Sigmoid colon (tissue), 4 donors: ENCODE measurements around the gene CCDC148.

Experiments used
- CTCF ChIP-seq, 4 experiments: fragments of 450-650 bp in 3 of 4; fragments of 200-600 bp in 1 of 4; IDR thresholded peaks; one replicate each; pipeline ENCODE4 v1.5.1; 2016 to 2019; ENCODE audit warnings: antibody characterized with exemption in 4 of 4, mild to moderate bottlenecking in 3 of 4, moderate library complexity in 2 of 4
- POLR2A ChIP-seq, 2 donors: fragments of 450-650 bp; IDR thresholded peaks; one replicate each; pipeline ENCODE4 v1.6.1; 2016; ENCODE audit warnings: antibody characterized with exemption in 2 of 2, mild to moderate bottlenecking in 2 of 2, moderate library complexity in 2 of 2
- POLR2AphosphoS5 ChIP-seq, 4 donors: sonication (generic); formaldehyde crosslinking; IDR thresholded peaks; one replicate each; pipeline ENCODE4 v1.6.1; 2017; ENCODE audit warnings: antibody characterized with exemption in 4 of 4

GRCh38 chr2:158154596-158154995 lies 302.0 kb downstream of the CCDC148 start:
- TF ChIP-seq CTCF (IDR thresholded peaks at IDR 0.05) (no peak), POLR2A (IDR thresholded peaks at IDR 0.05) (no peak), POLR2AphosphoS5 (IDR thresholded peaks at IDR 0.05) (no peak)
